Dendritic cell treated with granulocyte-macrophage colony-stimulating factor and Interleukin-4, amounts not matched to agents 40 ng/mL and 50 ng/mL, for 4 days (primary cell): ENCODE measurements around the gene NEK4.

Experiments
- H3K27ac Mint-ChIP-seq: one replicate; pipeline ENCODE4 v1.8.0; 2022; ENCODE audit warnings: mild to moderate bottlenecking, mixed read lengths
- H3K27me3 Mint-ChIP-seq: one replicate; pipeline ENCODE4 v1.8.0; 2022; ENCODE audit warnings: mild to moderate bottlenecking, mixed read lengths
- H3K36me3 Mint-ChIP-seq: one replicate; pipeline ENCODE4 v1.8.0; 2022; ENCODE audit warnings: low read depth, mixed read lengths
- H3K4me1 Mint-ChIP-seq: one replicate; pipeline ENCODE4 v1.8.0; 2022; ENCODE audit warnings: low read depth, mixed read lengths
- H3K4me3 Mint-ChIP-seq: one replicate; pipeline ENCODE4 v1.8.0; 2022; ENCODE audit warnings: mild to moderate bottlenecking, moderate library complexity, mixed read lengths
- H3K9me3 Mint-ChIP-seq: one replicate; pipeline ENCODE4 v1.8.0; 2022; ENCODE audit warnings: mixed read lengths
- intact Hi-C: fragments of 100-400 bp; cut with micrococcal nuclease; formaldehyde crosslinking; loops from one replicate; pipeline ENCODE4 v1.15.0; 2022

Gene NEK4

DNA sequence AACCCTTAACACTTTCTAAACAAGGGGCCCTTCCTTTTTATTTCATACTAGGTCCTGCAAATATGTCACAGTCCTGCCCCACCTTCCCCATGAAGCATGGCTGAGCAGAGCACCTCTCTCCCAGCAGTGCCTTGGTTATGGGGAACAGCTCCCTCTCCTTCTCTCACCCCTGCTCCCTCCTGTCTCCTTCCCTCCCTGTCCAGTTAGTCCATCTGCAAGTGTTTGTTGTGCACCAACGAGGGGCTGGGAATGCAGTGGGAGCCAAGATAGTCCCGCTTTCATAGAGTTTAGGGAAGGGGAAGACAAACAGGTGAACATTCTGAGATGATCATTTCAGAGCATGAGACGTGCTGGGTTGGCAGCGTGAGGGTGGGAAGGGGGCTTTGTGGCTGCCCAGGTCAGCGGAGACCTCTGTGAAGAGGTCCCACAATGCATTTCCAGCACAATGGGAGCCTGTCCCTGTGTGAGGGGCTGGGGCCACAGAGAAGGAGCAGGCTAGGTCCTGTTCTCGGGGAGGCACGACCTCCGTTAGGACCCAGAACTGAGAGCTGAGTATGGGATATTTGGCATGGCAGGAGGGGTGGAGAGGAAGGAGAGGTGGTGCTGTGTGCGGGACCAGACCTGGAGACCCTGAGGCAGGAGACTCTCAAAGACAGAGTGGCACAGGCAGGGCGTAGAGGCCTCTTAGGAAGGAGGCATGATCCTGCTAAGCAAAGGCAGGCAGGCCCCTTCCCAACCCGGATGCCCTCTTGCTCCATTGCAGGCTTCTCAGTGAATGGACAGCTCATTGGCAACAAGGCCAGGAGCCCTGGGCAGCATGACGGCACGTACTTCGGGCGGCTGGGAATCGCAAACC lies 18.4 kb upstream of the NEK4 start:
- intact Hi-C loops, result no loop called here
- Mint-ChIP-seq H3K4me3 (no peak overlapping the region), H3K9me3 (no peaks in the 10 kb centered on the region), H3K27ac (no peak overlapping the region), H3K27me3 (peaks cover 2% of the 10 kb centered on the region), H3K36me3 (no peaks in the 10 kb centered on the region), H3K4me1 (no peaks in the 10 kb centered on the region)

- no peak overlapping the region for H3K4me3 Mint-ChIP-seq
- H3K27me3 Mint-ChIP-seq, result peaks cover 2% of the 10 kb centered on the region
- no peak overlapping the region for H3K27ac Mint-ChIP-seq
- no peaks in the 10 kb centered on the region for H3K36me3 Mint-ChIP-seq
- intact Hi-C loops, result no loop called here
- H3K9me3 Mint-ChIP-seq, result no peaks in the 10 kb centered on the region
- no peaks in the 10 kb centered on the region for H3K4me1 Mint-ChIP-seq
Measured at GRCh38 chr3:52787672-52788625, 17.2 kb upstream of the NEK4 start.

DNA sequence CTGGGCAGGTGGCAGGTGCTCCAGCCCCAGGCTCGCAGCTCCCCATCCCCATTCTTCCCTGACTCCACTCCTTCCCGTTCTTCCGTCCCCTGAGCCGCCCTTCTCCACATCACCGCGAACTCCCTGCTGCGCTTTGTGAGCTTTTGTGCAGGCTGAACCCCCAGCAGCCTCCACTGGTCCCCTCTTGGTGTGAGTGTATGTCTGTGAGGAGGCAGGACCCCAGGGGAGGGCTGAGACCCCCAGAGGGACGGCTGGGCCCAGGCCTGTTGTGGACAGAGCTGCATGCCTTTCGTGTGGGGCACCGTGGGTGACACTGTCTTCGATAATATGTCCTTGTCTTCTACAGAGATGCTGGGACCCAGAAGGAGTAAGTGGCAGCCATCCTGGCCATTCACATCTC lies 16.5 kb upstream of the NEK4 start:
- peaks cover 2% of the 10 kb centered on the region for H3K27me3 Mint-ChIP-seq
- H3K36me3 Mint-ChIP-seq, result no peaks in the 10 kb centered on the region
- H3K9me3 Mint-ChIP-seq, result no peaks in the 10 kb centered on the region
- H3K4me1 Mint-ChIP-seq, result no peaks in the 10 kb centered on the region
- no peak overlapping the region for H3K27ac Mint-ChIP-seq
- H3K4me3 Mint-ChIP-seq, result no peak overlapping the region
- intact Hi-C loops, result no loop called here

GRCh38 chr3:52786330-52787215 lies 15.8 kb upstream of the NEK4 start:
- Mint-ChIP-seq H3K27me3 (peaks cover 2% of the 10 kb centered on the region), H3K36me3 (no peaks in the 10 kb centered on the region), H3K9me3 (no peaks in the 10 kb centered on the region), H3K4me3 (no peak overlapping the region), H3K4me1 (peaks cover 6% of the 10 kb centered on the region), H3K27ac (no peak overlapping the region)
- intact Hi-C loops, result no loop called here

DNA sequence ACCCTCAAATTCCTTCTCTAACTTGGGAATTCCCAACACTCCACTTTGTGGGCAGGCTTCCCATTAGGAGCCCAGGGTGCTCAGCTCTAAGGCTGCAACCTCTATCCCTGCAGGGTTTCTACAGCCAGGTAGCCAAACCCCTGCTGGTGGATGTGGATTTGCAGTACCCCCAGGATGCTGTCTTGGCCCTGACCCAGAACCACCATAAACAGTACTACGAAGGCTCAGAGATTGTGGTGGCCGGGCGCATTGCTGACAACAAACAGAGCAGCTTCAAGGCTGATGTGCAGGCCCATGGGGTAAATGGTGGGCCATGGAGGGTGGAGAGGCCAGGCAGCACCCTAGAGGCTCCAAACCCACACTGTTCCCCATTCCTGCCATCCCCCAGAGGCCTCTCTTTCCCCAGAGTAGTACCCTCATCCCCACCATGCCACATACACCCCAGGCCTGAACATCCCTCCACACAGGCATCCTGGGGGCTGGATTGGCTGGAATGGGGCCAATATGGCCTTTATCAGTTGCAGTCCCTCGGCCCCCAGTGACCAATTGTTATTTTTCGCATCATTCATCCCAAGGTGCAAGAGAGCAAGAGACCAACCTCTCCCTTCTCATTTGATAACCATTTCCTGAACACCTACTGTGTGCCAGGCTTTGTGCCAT lies 14.3 kb upstream of the NEK4 start:
- no peak overlapping the region for H3K4me3 Mint-ChIP-seq
- no peaks in the 10 kb centered on the region for H3K9me3 Mint-ChIP-seq
- peaks cover 2% of the 10 kb centered on the region for H3K27me3 Mint-ChIP-seq
- H3K4me1 Mint-ChIP-seq, result peaks cover 21% of the 10 kb centered on the region
- intact Hi-C loops, result no loop called here
- H3K27ac Mint-ChIP-seq, result no peak overlapping the region
- no peaks in the 10 kb centered on the region for H3K36me3 Mint-ChIP-seq

DNA sequence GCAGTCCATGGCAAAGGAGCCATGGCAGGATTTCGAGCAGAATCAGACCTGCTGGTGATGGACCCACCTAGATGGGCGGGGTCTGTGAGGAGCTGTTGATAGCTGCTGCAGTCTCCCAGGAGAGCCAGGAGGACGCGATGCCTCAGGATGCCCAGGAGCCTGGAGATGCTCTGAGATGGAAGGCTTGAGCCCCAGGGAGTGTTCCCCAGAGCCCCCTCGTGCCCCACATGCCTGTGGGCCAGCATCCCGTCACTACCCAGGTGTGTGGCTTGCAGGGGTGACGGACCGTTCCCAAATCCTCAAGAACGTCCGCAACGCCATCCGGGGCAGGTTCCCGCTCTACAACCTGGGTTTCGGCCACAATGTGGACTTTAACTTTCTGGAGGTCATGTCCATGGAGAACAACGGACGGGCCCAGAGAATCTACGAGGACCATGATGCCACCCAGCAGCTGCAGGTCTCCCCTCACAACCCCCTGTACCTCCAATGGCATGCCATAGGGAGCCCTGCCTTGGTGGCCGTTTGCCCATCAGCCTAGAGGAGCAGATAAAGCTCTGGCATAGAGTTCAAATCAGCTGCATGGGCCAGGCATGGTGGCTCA lies 13.4 kb upstream of the NEK4 start:
- H3K27ac Mint-ChIP-seq, result no peak overlapping the region
- no peaks in the 10 kb centered on the region for H3K9me3 Mint-ChIP-seq
- peaks cover 2% of the 10 kb centered on the region for H3K27me3 Mint-ChIP-seq
- no peaks in the 10 kb centered on the region for H3K36me3 Mint-ChIP-seq
- peaks cover 31% of the 10 kb centered on the region for H3K4me1 Mint-ChIP-seq
- no peak overlapping the region for H3K4me3 Mint-ChIP-seq
- intact Hi-C loops, result no loop called here

GRCh38 chr3:52783211-52783555 lies 12.4 kb upstream of the NEK4 start:
- Mint-ChIP-seq H3K9me3 (no peaks in the 10 kb centered on the region), H3K27ac (no peak overlapping the region), H3K27me3 (peaks cover 2% of the 10 kb centered on the region), H3K4me1 (peaks cover 40% of the 10 kb centered on the region), H3K36me3 (no peaks in the 10 kb centered on the region), H3K4me3 (no peak overlapping the region)
- intact Hi-C loops, result no loop called here

DNA sequence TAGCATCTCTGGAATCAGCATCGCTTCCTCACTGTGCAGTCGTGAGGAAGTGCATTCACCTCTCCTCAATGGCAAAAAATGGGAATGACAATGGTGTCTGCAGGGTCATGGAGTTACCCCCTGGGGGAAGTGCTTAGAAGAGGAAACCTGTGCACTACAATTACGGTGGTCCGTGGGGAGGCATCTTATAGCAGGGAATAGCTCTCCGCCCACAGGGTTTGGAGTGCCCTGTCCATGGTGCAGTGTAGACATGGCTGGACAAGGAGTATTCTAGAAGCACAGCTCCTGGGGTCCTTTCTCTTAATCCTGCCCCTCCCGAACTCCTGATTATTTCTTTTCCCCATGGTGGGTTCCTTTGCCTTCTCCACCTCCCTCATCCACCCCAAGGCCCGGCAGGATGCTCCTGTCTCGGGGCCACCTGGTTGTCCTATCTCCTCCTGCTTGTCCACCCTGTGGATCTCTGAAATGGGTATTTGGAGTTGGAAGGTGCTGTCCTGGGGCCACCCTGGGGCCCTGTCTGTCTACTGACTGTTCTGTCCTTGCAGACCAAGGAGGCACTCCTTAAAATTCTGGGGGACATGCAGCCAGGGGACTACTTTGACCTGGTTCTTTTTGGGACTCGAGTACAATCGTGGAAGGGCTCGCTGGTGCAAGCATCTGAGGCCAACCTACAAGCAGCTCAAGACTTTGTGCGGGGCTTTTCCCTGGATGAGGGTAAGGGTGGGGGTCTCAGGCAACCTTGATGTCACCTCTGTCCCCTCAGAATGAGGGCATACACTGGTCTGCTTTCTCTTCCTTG lies 11.9 kb upstream of the NEK4 start:
- Mint-ChIP-seq H3K9me3 (no peaks in the 10 kb centered on the region), H3K4me1 (peaks cover 45% of the 10 kb centered on the region), H3K27me3 (peaks cover 2% of the 10 kb centered on the region), H3K36me3 (no peaks in the 10 kb centered on the region), H3K4me3 (no peak overlapping the region), H3K27ac (no peak overlapping the region)
- intact Hi-C loops, result no loop called here

- H3K4me1 Mint-ChIP-seq, result peaks cover 45% of the 10 kb centered on the region
- H3K27ac Mint-ChIP-seq, result peak overlapping the region; percentile 18
- no peaks in the 10 kb centered on the region for H3K9me3 Mint-ChIP-seq
- H3K27me3 Mint-ChIP-seq, result peaks cover 2% of the 10 kb centered on the region
- H3K36me3 Mint-ChIP-seq, result no peaks in the 10 kb centered on the region
- no peak overlapping the region for H3K4me3 Mint-ChIP-seq
- intact Hi-C loops, result no loop called here
Measured at GRCh38 chr3:52781741-52782140, 11.0 kb upstream of the NEK4 start.

DNA sequence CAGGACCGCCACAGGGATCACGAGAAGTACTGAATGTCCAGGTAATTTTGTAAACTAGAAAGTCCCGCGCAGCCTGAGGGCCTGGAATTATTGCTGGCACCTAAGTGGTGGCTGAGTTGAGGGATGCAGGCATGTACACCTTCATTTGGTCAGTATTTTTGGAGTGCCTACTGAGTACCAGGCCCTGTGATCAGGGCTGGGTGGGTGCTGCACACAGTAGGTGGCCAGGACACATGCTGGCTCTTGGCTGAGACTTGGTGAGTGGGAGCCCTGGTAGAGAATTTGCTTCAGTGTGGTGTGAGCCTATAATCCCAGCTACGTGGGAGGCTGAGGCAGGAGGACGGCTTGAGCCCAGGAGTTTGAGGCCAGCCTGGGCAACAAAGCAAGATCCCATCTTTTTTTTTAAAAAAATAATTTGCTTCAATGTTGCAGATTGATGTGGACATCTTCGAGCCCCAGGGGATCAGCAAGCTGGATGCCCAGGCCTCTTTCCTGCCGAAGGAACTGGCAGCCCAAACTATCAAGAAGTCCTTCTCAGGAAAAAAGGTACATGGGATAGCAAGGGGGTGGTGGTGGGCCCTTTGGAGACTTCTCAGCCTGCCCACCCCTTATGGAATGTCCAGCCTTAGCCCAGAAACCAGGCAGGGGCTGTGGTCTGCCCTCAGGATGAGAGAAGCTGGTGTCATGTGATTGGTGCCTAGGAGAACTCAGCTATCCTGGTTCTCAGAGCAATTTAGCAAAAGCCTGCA lies 9.3 kb upstream of the NEK4 start:
- no peaks in the 10 kb centered on the region for H3K36me3 Mint-ChIP-seq
- H3K9me3 Mint-ChIP-seq, result no peaks in the 10 kb centered on the region
- intact Hi-C loops, result no loop called here
- H3K27ac Mint-ChIP-seq, result peak overlapping the region; percentile 84
- H3K4me3 Mint-ChIP-seq, result no peak overlapping the region
- H3K4me1 Mint-ChIP-seq, result peaks cover 61% of the 10 kb centered on the region
- H3K27me3 Mint-ChIP-seq, result peaks cover 2% of the 10 kb centered on the region

GRCh38 chr3:52779011-52779836 lies 8.5 kb upstream of the NEK4 start:
- no peaks in the 10 kb centered on the region for H3K9me3 Mint-ChIP-seq

More at GRCh38 chr3:52779011-52779836, 8.5 kb upstream of the NEK4 start:
- H3K27me3 Mint-ChIP-seq, result no peaks in the 10 kb centered on the region
- peak overlapping the region; percentile 84 for H3K27ac Mint-ChIP-seq
- intact Hi-C loops, result no loop called here
- H3K36me3 Mint-ChIP-seq, result no peaks in the 10 kb centered on the region
- H3K4me3 Mint-ChIP-seq, result no peak overlapping the region
- peaks cover 68% of the 10 kb centered on the region for H3K4me1 Mint-ChIP-seq
